Spleen (tissue), 7 donors: Measurements from ENCODE around the gene HIPK2.

ENCODE experiments used
- CTCF ChIP-seq, 11 experiments: fragments of 200-600 bp in 7 of 11; fragments of 450-650 bp in 4 of 11; sonication (generic) in 4 of 11; IDR thresholded peaks in 8 of 11; conservative IDR thresholded peaks in 3 of 11; 1 replicate in 7 of 11; 2 replicates in 4 of 11; pipeline versions ENCODE4 v1.4.0 to v1.8.0; 2016 to 2021; ENCODE audit warnings: antibody characterized with exemption in 11 of 11, inconsistent platforms in 4 of 11, mild to moderate bottlenecking in 1 of 11
- POLR2A ChIP-seq, 3 donors: fragments of 450-650 bp; IDR thresholded peaks; one replicate each; pipeline ENCODE4 v1.5.1; 2017; ENCODE audit warnings: antibody characterized with exemption in 3 of 3, mild to moderate bottlenecking in 1 of 3
- POLR2AphosphoS5 ChIP-seq, 3 donors: sonication (generic); formaldehyde crosslinking; IDR thresholded peaks; one replicate each; pipeline ENCODE4 v1.5.1; 2017; ENCODE audit warnings: antibody characterized with exemption in 3 of 3
- donor health status: DM: no; HTN: no; CAD: no; lungs with moderate emphysema.
- donor health status: DM: no; HTN: no; CAD: no.
- donor health status: DM: no; HTN: no; CAD: no.

- TF ChIP-seq CTCF (IDR thresholded peaks at IDR 0.05 in 8 of 11, conservative IDR thresholded peaks at IDR 0.05 in 3 of 11) (no peak), POLR2AphosphoS5 (IDR thresholded peaks at IDR 0.05) (no peak), POLR2A (IDR thresholded peaks at IDR 0.05) (no peak)
Measured at GRCh38 chr7:139657725-139658124, 120.1 kb downstream of the HIPK2 start.
